Muscle layer of duodenum (tissue), 2 donors: Measurements from ENCODE around the gene CAPN13.

ENCODE experiments used
- H3K27ac ChIP-seq: one replicate; pipeline ENCODE4 v1.7.0; 2013; ENCODE audit warnings: mild to moderate bottlenecking, low read length
- H3K27me3 ChIP-seq: one replicate; pipeline ENCODE4 v1.7.0; 2013; ENCODE audit warnings: low read depth, mild to moderate bottlenecking, control low read depth, low read length
- H3K36me3 ChIP-seq, 2 donors: one replicate each; pipeline ENCODE4 v1.7.0; 2013; ENCODE audit warnings: low read length in 2 of 2, control low read depth in 1 of 2, mild to moderate bottlenecking in 1 of 2; ENCODE audit not compliant: insufficient read depth in 2 of 2, control insufficient read depth in 1 of 2
- H3K4me1 ChIP-seq, 2 donors: one replicate each; pipeline ENCODE4 v1.7.0; 2013; ENCODE audit warnings: low read length in 2 of 2, mild to moderate bottlenecking in 2 of 2, control low read depth in 1 of 2, moderate library complexity in 1 of 2; ENCODE audit not compliant: insufficient read depth in 2 of 2, control insufficient read depth in 1 of 2
- H3K4me3 ChIP-seq, 2 donors: one replicate each; pipeline ENCODE4 v1.7.0; 2013; ENCODE audit warnings: low read length in 2 of 2, low read depth in 1 of 2, mild to moderate bottlenecking in 1 of 2
- H3K9me3 ChIP-seq, 2 donors: one replicate each; pipeline ENCODE4 v1.7.0; 2013; ENCODE audit warnings: low read length in 2 of 2, control low read depth in 1 of 2, mild to moderate bottlenecking in 1 of 2; ENCODE audit not compliant: control insufficient read depth in 1 of 2
- donor health status: healthy.

CAPN13 gene

GRCh38 chr2:30683236-30683956 is 123.8 kb downstream of the CAPN13 start:
- no peaks in the 10 kb centered on the region for H3K27me3 ChIP-seq
- no peaks in the 10 kb centered on the region for H3K9me3 ChIP-seq
- H3K36me3 ChIP-seq: no peaks in the 10 kb centered on the region

GRCh38 chr2:30681022-30681421 is 126.2 kb downstream of the CAPN13 start:
- Histone ChIP-seq H3K4me3 (no peak overlapping the region), H3K27me3 (no peaks in the 10 kb centered on the region), H3K27ac (no peak overlapping the region), H3K4me1 (no peaks in the 10 kb centered on the region), H3K9me3 (no peaks in the 10 kb centered on the region), H3K36me3 (no peaks in the 10 kb centered on the region)

More at GRCh38 chr2:30683236-30683956, 123.8 kb downstream of the CAPN13 start:
- Histone ChIP-seq H3K4me3 (no peak overlapping the region), H3K4me1 (no peaks in the 10 kb centered on the region), H3K27ac (no peak overlapping the region)

GRCh38 chr2:30680121-30680520 is 127.1 kb downstream of the CAPN13 start:
- no peaks in the 10 kb centered on the region for H3K27me3 ChIP-seq
- no peak overlapping the region for H3K27ac ChIP-seq
- no peaks in the 10 kb centered on the region for H3K4me1 ChIP-seq
- H3K36me3 ChIP-seq: no peaks in the 10 kb centered on the region
- H3K9me3 ChIP-seq: no peaks in the 10 kb centered on the region
- H3K4me3 ChIP-seq: no peak overlapping the region

- Histone ChIP-seq H3K9me3 (no peaks in the 10 kb centered on the region), H3K4me3 (no peak overlapping the region), H3K27me3 (no peaks in the 10 kb centered on the region), H3K27ac (no peak overlapping the region), H3K4me1 (no peaks in the 10 kb centered on the region), H3K36me3 (no peaks in the 10 kb centered on the region)
These were observed 127.7 kb downstream of the CAPN13 start for GRCh38 chr2:30679426-30680088.

- H3K27ac ChIP-seq: no peak overlapping the region
- H3K4me3 ChIP-seq: no peak overlapping the region
- no peaks in the 10 kb centered on the region for H3K9me3 ChIP-seq
- no peaks in the 10 kb centered on the region for H3K36me3 ChIP-seq
- no peaks in the 10 kb centered on the region for H3K4me1 ChIP-seq
- no peaks in the 10 kb centered on the region for H3K27me3 ChIP-seq
These were observed 128.7 kb downstream of the CAPN13 start for GRCh38 chr2:30678410-30679137.

GRCh38 chr2:30677861-30678385 is 129.3 kb downstream of the CAPN13 start:
- Histone ChIP-seq H3K27ac (no peak overlapping the region), H3K4me1 (no peaks in the 10 kb centered on the region), H3K36me3 (no peaks in the 10 kb centered on the region), H3K9me3 (no peaks in the 10 kb centered on the region), H3K4me3 (no peak overlapping the region), H3K27me3 (no peaks in the 10 kb centered on the region)

GRCh38 chr2:30677231-30677630 is 130.0 kb downstream of the CAPN13 start:
- Histone ChIP-seq H3K36me3 (no peaks in the 10 kb centered on the region), H3K4me1 (no peaks in the 10 kb centered on the region), H3K4me3 (no peak overlapping the region), H3K27me3 (no peaks in the 10 kb centered on the region), H3K27ac (no peak overlapping the region), H3K9me3 (no peaks in the 10 kb centered on the region)

GRCh38 chr2:30675758-30676157 is 131.5 kb downstream of the CAPN13 start:
- H3K36me3 ChIP-seq: no peaks in the 10 kb centered on the region
- H3K4me1 ChIP-seq: no peaks in the 10 kb centered on the region
- H3K4me3 ChIP-seq: no peak overlapping the region
- no peak overlapping the region for H3K27ac ChIP-seq
- H3K27me3 ChIP-seq: no peaks in the 10 kb centered on the region
- no peaks in the 10 kb centered on the region for H3K9me3 ChIP-seq

- Histone ChIP-seq H3K36me3 (no peaks in the 10 kb centered on the region), H3K9me3 (peaks cover 4 to 7% of the 10 kb centered on the region in 2 donors)
These were observed 134.1 kb downstream of the CAPN13 start for GRCh38 chr2:30673127-30673526.

More at GRCh38 chr2:30673127-30673526, 134.1 kb downstream of the CAPN13 start:
- Histone ChIP-seq H3K4me1 (no peaks in the 10 kb centered on the region), H3K4me3 (no peak overlapping the region), H3K27ac (no peak overlapping the region), H3K27me3 (no peaks in the 10 kb centered on the region)
